Measurements from ENCODE around the gene RILPL1.
"Not testable (repeated sequence)": the region's sequence is repeated elsewhere in the genome, so short reads cannot be mapped to it uniquely, and the experiment has no call there.

RILPL1 gene

DNA sequence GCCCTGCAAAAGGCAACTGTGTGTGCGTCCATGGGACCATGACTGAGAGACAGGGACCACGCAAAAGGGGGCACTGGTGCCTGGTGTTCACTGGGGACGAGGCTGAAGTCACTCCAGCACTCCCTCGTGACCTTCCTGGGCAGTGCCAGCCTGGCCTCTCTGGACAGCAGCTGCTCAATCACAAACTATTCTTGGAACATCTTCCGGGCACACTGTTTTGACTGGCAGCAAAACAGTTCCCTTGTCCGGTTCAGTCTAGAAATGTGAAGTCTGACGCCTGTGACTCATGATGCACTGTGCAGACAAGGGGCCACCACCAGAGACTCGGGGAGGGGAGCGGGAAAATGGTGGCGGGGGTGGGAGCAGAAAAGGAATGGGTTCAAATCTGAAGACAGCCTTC lies 54.8 kb downstream of the RILPL1 start:
- H3K36me3 Mint-ChIP-seq, result peaks cover 12 to 21% of the 10 kb centered on the region in 2 donors
- DNase-seq, result no peak

DNA sequence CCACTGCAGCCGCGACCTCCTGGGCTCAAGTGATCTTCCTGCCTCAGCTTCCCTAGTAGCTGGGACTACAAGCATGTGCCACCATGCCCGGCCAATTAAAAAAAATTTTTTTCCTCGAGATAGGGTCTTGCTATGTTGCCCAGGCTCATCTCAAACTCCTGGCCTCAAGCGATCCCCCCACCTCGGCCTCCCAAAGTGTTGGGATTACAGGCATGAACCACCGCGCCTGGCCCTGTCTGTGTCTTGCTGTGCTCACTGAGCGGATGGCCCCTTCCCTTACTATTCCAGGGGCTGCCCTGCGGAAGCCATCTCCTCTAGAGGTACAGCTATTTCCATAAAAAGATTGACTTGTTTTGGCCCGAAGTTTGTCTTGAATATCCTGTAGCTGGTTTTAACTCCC lies 55.5 kb downstream of the RILPL1 start:
- Mint-ChIP-seq H3K27me3 (no peaks in the 10 kb centered on the region), H3K4me3 (no peak overlapping the region), H3K9me3 (no peaks in the 10 kb centered on the region), H3K36me3 (peaks cover 12 to 21% of the 10 kb centered on the region in 2 donors), H3K27ac (no peak overlapping the region), H3K4me1 (peaks cover 16 to 21% of the 10 kb centered on the region in 2 donors)
- ATAC-seq (replicated peaks) (no peak), DNase-seq (no peak)

More for the DNA sequence above, 54.8 kb downstream of the RILPL1 start:
- Mint-ChIP-seq H3K9me3 (no peaks in the 10 kb centered on the region), H3K4me1 (peaks cover 18 to 24% of the 10 kb centered on the region in 2 donors), H3K4me3 (no peak overlapping the region), H3K27me3 (no peaks in the 10 kb centered on the region), H3K27ac (no peak overlapping the region)
- no peak for ATAC-seq (replicated peaks)

DNA sequence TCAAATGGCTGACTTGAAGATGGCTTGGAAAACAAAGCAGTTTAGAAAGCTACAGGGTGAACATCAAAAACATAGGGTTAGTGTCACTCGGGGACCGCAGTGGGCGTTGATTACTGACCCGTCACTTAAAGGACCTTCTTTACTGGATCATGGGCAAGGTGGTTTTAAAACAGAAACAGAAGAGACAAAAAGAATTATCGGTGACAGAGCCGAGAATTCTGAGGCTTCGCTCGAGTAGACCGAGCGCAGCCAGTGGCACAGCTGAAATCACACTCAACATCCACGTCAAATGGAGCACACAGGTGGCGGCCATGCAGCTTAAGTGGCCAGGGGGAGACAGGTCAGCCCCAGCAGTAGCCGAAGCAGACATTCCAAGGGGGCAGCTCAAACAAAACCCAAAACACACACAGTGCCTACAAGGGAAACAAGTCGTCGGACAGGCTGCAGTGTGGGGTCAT lies 58.2 kb downstream of the RILPL1 start:
- ATAC-seq (replicated peaks), result no peak
- peaks cover 19 to 35% of the 10 kb centered on the region in 2 donors for H3K36me3 Mint-ChIP-seq
- no peaks in the 10 kb centered on the region for H3K27me3 Mint-ChIP-seq
- peaks cover 16 to 21% of the 10 kb centered on the region in 2 donors for H3K4me1 Mint-ChIP-seq
- peak overlapping the region; percentile 86 for H3K27ac Mint-ChIP-seq
- H3K4me3 Mint-ChIP-seq, result no peak overlapping the region
- H3K9me3 Mint-ChIP-seq, result no peaks in the 10 kb centered on the region
- no peak for DNase-seq

DNA sequence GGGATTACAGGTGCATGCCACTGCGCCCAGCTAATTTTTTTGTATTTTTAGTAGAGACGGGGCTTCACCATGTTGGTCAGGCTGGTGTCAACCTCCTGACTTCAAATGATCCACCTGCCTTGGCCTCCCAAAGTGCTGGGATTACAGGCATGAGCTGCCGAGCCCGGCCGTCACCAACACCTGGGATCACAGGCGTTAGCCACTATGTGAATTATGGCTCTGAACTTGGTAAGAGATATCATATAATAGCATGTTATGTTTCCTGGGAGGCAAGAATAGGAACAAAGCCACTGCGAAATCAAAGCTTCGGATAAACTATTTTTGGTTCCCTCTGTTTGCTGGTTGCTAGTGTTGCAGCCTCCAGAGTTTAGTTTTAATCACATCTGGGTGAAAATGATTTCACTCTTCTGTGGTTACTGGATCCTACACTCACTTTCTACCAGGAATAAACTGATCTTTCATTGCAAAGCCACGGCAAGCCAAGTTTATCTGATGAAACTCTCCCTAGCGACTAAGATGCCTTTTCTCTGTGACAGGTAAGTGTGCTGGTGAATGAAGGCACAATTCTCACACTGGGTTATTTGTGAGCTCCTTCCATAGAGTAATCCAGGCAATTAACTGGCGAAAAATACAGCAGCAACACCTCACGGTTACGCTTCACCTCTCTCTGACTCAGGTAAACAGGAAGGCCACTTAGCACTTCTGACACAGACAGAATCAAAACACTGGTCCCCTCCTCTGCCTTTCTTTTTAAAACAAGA lies 58.9 kb downstream of the RILPL1 start:
- Mint-ChIP-seq H3K27ac (peak overlapping the region; percentile 86), H3K27me3 (no peaks in the 10 kb centered on the region), H3K4me3 (no peak overlapping the region), H3K9me3 (no peaks in the 10 kb centered on the region), H3K36me3 (peaks cover 19 to 35% of the 10 kb centered on the region in 2 donors), H3K4me1 (peaks cover 16 to 20% of the 10 kb centered on the region in 2 donors)
- ATAC-seq (replicated peaks), result peak in 1 of 2 donors; percentile 50
- DNase-seq, result no peak

DNA sequence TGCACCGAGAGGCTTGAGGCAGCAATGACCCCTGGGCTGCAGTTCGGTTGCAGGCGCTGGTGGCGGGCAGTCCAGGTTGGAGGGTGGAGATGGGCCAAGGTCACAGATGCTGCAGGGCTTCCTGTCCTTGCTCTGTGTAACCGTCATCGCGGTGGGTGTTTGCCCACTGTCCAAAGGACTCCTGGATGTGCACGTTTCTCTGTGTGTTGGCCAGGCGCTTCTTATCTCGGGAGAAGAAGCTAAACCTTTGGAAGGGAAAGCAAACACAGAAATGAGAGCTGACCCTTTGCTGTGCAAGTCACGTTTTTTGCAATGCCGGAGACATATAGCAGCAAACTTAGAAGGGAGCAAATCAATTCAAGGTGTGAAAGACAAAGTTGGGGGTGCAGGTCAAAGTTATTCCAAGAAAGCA lies 61.1 kb downstream of the RILPL1 start:
- H3K4me3 Mint-ChIP-seq, result no peak overlapping the region
- no peaks in the 10 kb centered on the region for H3K9me3 Mint-ChIP-seq
- peaks cover 20 to 27% of the 10 kb centered on the region in 2 donors for H3K4me1 Mint-ChIP-seq
- H3K27me3 Mint-ChIP-seq, result no peaks in the 10 kb centered on the region
- no peak overlapping the region for H3K27ac Mint-ChIP-seq
- H3K36me3 Mint-ChIP-seq, result peaks cover 19 to 35% of the 10 kb centered on the region in 2 donors
- ATAC-seq (replicated peaks) (no peak), DNase-seq (no peak)

DNA sequence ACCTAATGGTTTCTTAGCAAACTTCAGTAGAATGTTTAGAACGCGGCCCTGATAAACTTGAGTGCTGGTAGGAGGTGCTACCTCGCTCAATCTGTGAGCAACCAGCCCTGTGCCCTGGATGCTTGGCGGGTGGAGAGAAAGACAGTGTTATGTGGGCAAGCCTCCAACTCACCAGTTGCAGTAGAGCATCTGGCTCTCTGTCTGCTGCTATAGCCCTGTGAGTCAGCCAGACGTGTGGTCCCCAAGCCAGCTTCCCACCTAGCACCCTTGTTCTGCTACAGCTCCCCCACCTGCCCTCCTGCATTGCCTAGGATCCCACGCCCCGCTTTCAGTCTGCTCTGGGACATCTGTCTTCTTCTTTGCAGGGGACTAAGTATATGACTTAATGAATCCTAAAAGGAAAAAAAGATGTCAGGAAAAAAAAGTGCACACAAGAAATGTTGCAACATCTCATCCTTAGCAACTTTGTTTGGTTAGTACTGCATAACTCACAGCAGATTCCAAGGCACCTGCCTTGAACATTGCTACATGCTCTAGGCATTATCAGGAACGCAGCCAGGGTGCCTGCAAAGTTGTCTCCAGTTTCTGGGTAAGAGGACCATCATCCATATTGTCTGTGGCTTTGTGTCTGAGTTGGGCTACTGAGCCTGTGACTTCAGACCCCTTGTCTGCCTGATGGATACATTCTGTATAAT lies 62.0 kb downstream of the RILPL1 start:
- no peak for DNase-seq
- Mint-ChIP-seq H3K4me3 (no peak overlapping the region), H3K36me3 (peaks cover 17 to 31% of the 10 kb centered on the region in 2 donors), H3K27me3 (no peaks in the 10 kb centered on the region), H3K27ac (no peak overlapping the region), H3K4me1 (peaks cover 18 to 27% of the 10 kb centered on the region in 2 donors), H3K9me3 (no peaks in the 10 kb centered on the region)
- no peak for ATAC-seq (replicated peaks)

DNA sequence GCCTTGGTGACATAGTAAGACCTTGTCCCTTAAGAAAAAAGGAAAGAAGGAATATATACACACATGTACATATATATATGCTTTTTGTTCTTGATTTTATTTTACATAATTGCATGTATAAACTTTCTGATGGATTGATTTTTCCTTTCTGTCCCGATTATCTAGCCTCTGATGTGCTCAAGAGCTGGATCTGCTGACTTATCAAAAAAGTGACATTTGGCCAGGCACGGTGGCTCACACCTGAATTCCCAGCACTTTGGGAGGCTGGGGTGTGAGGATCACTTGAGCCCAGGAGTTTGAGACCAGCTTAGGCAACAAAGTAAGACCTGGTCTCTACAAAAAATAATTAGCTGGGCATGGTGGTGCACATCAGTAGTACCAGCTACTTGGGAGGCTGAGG lies 63.5 kb downstream of the RILPL1 start:
- Mint-ChIP-seq H3K36me3 (peaks cover 22 to 33% of the 10 kb centered on the region in 2 donors), H3K9me3 (no peaks in the 10 kb centered on the region), H3K27me3 (no peaks in the 10 kb centered on the region), H3K4me1 (peaks cover 20% of the 10 kb centered on the region in 2 donors), H3K4me3 (no peak overlapping the region), H3K27ac (no peak overlapping the region)
- no peak for DNase-seq
- ATAC-seq (replicated peaks), result no peak

DNA sequence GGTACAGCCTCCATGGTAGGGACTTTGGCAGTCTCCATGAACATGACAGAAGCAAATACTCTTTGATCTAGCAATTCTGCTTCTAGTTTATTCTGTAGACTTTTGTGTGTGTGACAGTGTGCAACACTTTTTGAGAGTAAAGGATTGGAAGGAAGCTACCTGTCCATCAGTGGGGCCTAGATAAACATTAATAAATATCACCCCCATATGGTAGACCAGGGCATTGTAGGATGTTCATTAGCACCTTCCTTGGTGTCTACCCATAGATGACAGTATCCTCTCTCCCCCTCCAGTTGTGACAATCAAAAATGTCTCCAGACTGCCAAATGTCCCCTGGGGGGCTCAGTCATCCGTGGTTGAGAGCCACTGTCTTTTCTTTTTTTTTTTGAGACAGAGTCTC lies 64.7 kb downstream of the RILPL1 start:
- Mint-ChIP-seq H3K27ac (no peak overlapping the region), H3K27me3 (no peaks in the 10 kb centered on the region), H3K4me1 (peaks cover 12 to 13% of the 10 kb centered on the region in 2 donors), H3K9me3 (no peaks in the 10 kb centered on the region), H3K4me3 (peak overlapping the region in 1 of 2 donors; percentile 16), H3K36me3 (peaks cover 22 to 33% of the 10 kb centered on the region in 2 donors)
- peak; percentile 23 for DNase-seq
- peak; percentile 91 to 96 for ATAC-seq (replicated peaks)

DNA sequence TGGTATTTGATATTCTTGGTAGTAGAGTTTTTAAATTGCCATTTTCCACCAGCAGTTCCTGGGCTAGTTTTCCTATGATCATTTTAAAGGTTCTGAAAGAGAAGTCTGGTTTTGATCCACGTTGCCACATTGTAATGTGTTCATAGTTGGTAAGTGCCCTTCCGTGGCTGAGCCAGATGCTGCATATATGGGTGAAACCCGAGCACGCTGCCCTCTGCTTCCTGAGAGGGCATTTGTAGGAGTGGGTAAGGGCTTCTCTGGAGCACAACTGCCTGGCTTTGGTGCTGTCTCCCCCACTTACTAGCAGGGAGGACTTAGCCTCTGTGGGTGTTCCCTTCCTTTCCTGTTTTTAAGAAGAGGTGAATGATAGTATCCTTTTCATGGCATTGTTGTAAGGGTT lies 68.4 kb downstream of the RILPL1 start:
- ATAC-seq (replicated peaks), result no peak
- H3K4me1 Mint-ChIP-seq, result peaks cover 19 to 25% of the 10 kb centered on the region in 2 donors

DNA sequence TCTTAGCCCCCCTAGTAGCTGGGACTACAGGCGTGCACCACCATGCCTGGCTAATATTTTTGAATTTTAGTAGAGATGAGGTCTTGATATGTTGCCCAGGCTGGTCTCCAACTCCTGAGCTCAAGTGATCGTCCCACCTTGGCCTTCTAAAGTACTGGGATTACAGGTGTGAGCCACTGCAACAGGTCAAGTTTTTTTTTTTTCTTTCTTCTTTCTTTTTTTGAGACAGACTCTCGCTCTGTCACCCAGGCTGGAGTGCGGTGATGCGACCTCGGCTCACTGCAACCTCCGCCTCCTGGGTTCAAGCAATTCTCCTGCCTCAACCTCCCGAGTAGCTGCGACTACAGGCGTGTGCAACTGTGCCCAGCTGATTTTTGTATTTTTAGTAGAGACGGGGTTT lies 70.3 kb downstream of the RILPL1 start:
- not testable (repeated sequence) for H3K27ac Mint-ChIP-seq; H3K27me3 Mint-ChIP-seq; H3K4me3 Mint-ChIP-seq; ATAC-seq (replicated peaks); DNase-seq; H3K9me3 Mint-ChIP-seq
- Mint-ChIP-seq H3K4me1 (peaks cover 22 to 23% of the 10 kb centered on the region in 2 donors), H3K36me3 (peaks cover 29 to 43% of the 10 kb centered on the region in 2 donors)

More for the DNA sequence above, 68.4 kb downstream of the RILPL1 start:
- Mint-ChIP-seq H3K9me3 (no peaks in the 10 kb centered on the region), H3K4me3 (no peak overlapping the region), H3K27me3 (no peaks in the 10 kb centered on the region), H3K27ac (no peak overlapping the region), H3K36me3 (peaks cover 29 to 35% of the 10 kb centered on the region in 2 donors)
- no peak for DNase-seq

DNA sequence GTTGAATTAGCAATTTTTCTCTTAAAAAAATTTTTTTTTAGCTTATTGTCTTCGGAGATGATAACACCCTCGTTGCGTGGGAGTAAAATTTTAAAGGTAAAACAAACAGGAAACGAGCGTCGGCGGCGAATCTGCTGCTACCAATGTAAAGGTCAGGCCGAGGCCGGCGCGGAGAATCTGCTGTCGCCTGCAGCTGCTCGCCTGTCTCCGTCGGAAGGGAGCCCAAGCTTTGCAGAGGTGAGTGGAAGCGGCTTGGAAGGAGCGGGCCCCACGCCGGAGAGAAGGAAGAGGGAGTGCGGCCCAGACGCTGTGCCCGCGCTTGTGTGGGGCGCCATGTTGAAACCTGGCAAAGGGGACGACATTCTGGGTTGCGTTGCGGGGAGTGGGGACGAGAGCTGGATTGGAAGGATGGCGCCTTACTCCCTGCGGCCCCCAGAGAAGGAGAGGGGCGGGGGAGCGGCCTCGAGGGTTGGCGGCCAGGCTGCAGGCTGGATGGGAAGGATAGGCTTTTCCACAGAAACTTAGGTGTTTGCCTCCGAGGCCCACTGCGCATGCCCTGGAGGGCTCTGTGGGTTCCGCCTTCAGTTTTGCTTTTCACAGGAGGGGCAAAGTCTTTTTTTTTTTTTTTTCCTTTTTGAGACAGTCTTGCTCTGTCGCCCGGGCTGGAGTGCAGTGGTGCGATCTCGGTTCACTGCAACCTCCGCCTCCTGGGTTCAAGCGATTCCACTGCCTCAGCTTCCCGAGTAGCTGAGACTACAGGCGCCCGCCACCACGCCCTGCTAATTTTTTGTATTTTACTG lies 75.3 kb downstream of the RILPL1 start, which contains the start of gene SNRNP35:
Gene SNRNP35, plus strand, starts transcription at position 160 of the 800 bp plus-strand sequence. CDS start 7,402 bp downstream, outside the sequence.
- H3K27ac Mint-ChIP-seq, result peak within 1 kb of the TSS; percentile 100
- ATAC-seq (replicated peaks) (peak; percentile 80 to 84), DNase-seq (peak; percentile 74)
- peak within 1 kb of the TSS; percentile 91 to 98 for H3K4me3 Mint-ChIP-seq
- H3K36me3 Mint-ChIP-seq, result peaks cover 14 to 24% of the 10 kb centered on the region in 2 donors
- peaks cover 13 to 23% of the 10 kb centered on the region in 2 donors for H3K4me1 Mint-ChIP-seq
- H3K9me3 Mint-ChIP-seq, result no peaks in the 10 kb centered on the region
- no peaks in the 10 kb centered on the region for H3K27me3 Mint-ChIP-seq

DNA sequence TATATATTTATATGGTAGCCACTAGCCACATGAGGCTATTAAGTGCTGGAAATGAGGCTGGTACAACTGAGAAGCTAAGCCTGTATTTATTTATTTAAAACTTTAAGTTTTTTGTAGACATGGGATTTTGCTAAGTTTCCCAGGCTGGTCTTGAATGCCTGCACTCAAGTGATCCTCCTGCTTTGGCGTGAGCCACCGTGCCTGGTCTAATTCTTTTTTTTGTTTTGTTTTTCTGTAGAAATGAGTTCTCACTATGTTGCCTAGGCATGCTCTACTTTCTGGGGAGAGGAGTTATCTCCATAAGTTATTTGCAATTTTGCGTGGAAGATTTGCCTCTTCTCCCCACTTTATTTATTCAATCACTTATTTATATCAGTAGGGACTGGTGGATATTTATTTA lies 80.4 kb downstream of the RILPL1 start:
- ATAC-seq (replicated peaks) (no peak), DNase-seq (no peak)
- Mint-ChIP-seq H3K4me3 (no peak overlapping the region), H3K36me3 (peaks cover 0 to 3% of the 10 kb centered on the region in 2 donors), H3K9me3 (peaks cover 0 to 2% of the 10 kb centered on the region in 2 donors), H3K27me3 (no peaks in the 10 kb centered on the region), H3K27ac (no peak overlapping the region), H3K4me1 (peaks cover 5 to 13% of the 10 kb centered on the region in 2 donors)

DNA sequence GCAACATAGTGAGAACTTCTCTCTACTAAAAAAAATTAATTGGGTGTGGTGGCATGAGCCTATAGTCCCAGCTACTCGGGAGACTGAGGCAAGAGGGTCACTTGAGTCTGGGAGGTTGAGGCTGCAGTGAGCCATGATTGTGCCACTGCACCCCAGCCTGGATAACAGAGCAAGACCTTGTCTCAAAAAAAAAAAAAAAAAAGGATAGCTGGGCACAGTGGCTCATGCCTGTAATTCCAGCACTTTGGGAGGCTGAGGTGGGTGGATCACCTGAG lies 81.3 kb downstream of the RILPL1 start:
- H3K27me3 Mint-ChIP-seq; H3K27ac Mint-ChIP-seq; H3K9me3 Mint-ChIP-seq; ATAC-seq (replicated peaks); DNase-seq; H3K4me3 Mint-ChIP-seq; H3K36me3 Mint-ChIP-seq: not testable (repeated sequence)
- H3K4me1 Mint-ChIP-seq, result peaks cover 5 to 17% of the 10 kb centered on the region in 2 donors

DNA sequence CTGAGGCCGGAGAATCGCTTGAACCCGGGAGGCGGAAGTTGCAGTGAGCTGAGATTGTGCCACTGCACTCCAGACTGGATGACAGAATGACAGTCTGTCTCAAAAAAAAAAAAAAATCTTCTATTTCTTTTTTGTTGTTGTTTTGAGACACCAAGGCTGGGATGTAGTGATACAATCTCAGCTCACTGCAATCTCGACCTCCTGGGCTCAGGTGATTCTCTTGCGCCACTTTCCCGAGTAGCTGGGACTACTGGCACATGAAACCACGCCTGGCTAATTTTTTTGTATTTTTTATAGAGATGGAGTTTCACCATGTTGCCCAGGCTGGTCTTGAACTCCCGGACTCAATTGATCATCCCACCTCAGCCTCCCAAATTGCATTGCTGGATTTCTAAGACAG lies 82.9 kb downstream of the RILPL1 start:
- H3K27me3 Mint-ChIP-seq, result no peaks in the 10 kb centered on the region
- peaks cover 0 to 2% of the 10 kb centered on the region in 2 donors for H3K9me3 Mint-ChIP-seq
- no peak for DNase-seq
- ATAC-seq (replicated peaks), result no peak
- no peak overlapping the region for H3K27ac Mint-ChIP-seq
- H3K4me3 Mint-ChIP-seq, result no peak overlapping the region
- peaks cover 10 to 24% of the 10 kb centered on the region in 2 donors for H3K4me1 Mint-ChIP-seq
- H3K36me3 Mint-ChIP-seq, result no peaks in the 10 kb centered on the region

All from stimulated activated naive B cell treated with anti-CD40 and anti-IgM and Interleukin-4, amounts not matched to agents 10 μg/mL and 1 μg/mL and 100 μg/mL, for 72 hours (primary cell).